ENCODE measurements around the gene C19orf25. TPM values are rescaled to one million over a fixed set of nuclear protein-coding genes. Genes with fewer than 3 reads are reported as not detected.
A peak's percentile ranks its signal among the peaks of the same experiment; 100 is the strongest.

C19orf25 gene
- total and polyA plus RNA-seq, 2 of the 13 experiments (the other 11 are each of a cell fraction or from before 2014, with no cell fraction given) = 14.2 to 32.4 TPM

- H3K4me3 ChIP-seq (replicated peaks in 1 of 3; ENCODE audit: insufficient read depth in 1 of 3, low read depth in 2 of 3, low read length in 3 of 3) = peak overlapping the region in 1 of 3 experiments; percentile 23; a peak in 2 of 6 replicates
- H3K9ac ChIP-seq (ENCODE audit: insufficient read depth, low read depth, low read length) = no peak overlapping the region
- ATAC-seq (peak; percentile 54), FAIRE-seq (no peak), DNase-seq (ENCODE audit: low spot score) (no peak)
- peaks cover 35% of the 10 kb centered on the region for H3K4me1 ChIP-seq (ENCODE audit: insufficient read depth, low read length)
- intact Hi-C loops (cut with micrococcal nuclease; ENCODE audit: unreplicated experiment) = no loop called here
- H3K4me2 ChIP-seq (ENCODE audit: low read depth, low read length) = peak overlapping the region; percentile 58
- H3K36me3 ChIP-seq (replicated peaks in 1 of 2; ENCODE audit: control insufficient read depth in 1 of 2, insufficient read depth in 2 of 2, low read length in 2 of 2) = no peaks in the 10 kb centered on the region
- in situ Hi-C loops (cut with HindIII; ENCODE audit: extremely low pct_ligation_motif_present, low pct_unique_long_range_greater_than_20kb) = no loop called here
- ChIA-PET POLR2A (interaction anchor here (1.1 kb wide), 1 partner anchor 10 kb away, joined by 3 read pairs; no protein-coding TSS in a partner anchor), CTCF (ENCODE audit: low intra/inter-chr PET ratio, low total read pairs) (no interaction called here)
- H3K27me3 ChIP-seq (ENCODE audit: control insufficient read depth in 1 of 2, insufficient read depth in 2 of 2, low read length in 2 of 2) = no peaks in the 10 kb centered on the region
- H3K27ac ChIP-seq (ENCODE audit: extremely low read length, insufficient read depth, low read length) = no peak overlapping the region
- no peak overlapping the region for H2AFZ ChIP-seq (ENCODE audit: low read length)
- BruUV-seq (replicated peaks) = no TSS peak
- H3K9me3 ChIP-seq (ENCODE audit: low read length) = no peaks in the 10 kb centered on the region
- H3K79me2 ChIP-seq (ENCODE audit: insufficient read depth, low read length) = no peaks in the 10 kb centered on the region
- WGBS (ENCODE audit: low lambda C conversion rate) = 0% methylated on average over 1 of the region's 9 CpGs
- no peaks in the 10 kb centered on the region for H4K20me1 ChIP-seq (ENCODE audit: insufficient read depth, low read length)
- TF ChIP-seq DZIP1 (CRISPR knock-in tag; IDR thresholded peaks at IDR 0.05) (no peak), ZNF839 (CRISPR knock-in tag; IDR thresholded peaks at IDR 0.05; ENCODE audit: borderline replicate concordance) (no peak), ARNT (IDR thresholded peaks at IDR 0.05) (no peak), ZBTB7A (CRISPR knock-in tag; IDR thresholded peaks at IDR 0.05) (no peak), MAX (IDR thresholded peaks at IDR 0.05) (no peak), IRX3 (CRISPR knock-in tag; IDR thresholded peaks at IDR 0.05; ENCODE audit: borderline replicate concordance, low read depth) (no peak), SOX6 (IDR thresholded peaks at IDR 0.05) (no peak), SOX6 (CRISPR knock-in tag; IDR thresholded peaks at IDR 0.05) (no peak), PHF20 (CRISPR knock-in tag; IDR thresholded peaks at IDR 0.05) (no peak), ZNF24 (IDR thresholded peaks at IDR 0.05) (no peak), ZNF687 (CRISPR knock-in tag; IDR thresholded peaks at IDR 0.05) (peak; percentile 26; the same call in 1 of the 2 replicates), HNF4A (CRISPR knock-in tag; IDR thresholded peaks at IDR 0.05) (peak; percentile 38; the same call in 1 of the 2 replicates), HOMEZ (CRISPR knock-in tag; IDR thresholded peaks at IDR 0.05; ENCODE audit: low read depth) (no peak), HNF4G (IDR thresholded peaks at IDR 0.05; ENCODE audit: borderline replicate concordance, low read depth, low read length) (peak; percentile 40; the same call in 1 of the 2 replicates), HNF4G (CRISPR knock-in tag; IDR thresholded peaks at IDR 0.05; ENCODE audit: borderline replicate concordance, low read depth) (no peak)
Observed at GRCh38 chr19:1501200-1501595, 22.2 kb upstream of the C19orf25 start.
